Fibroblast of the conjunctiva (primary cell): ENCODE measurements around the gene VDR.
"Not testable (repeated sequence)": the region's sequence is repeated elsewhere in the genome, so short reads cannot be mapped to it uniquely, and the experiment has no call there.

Source experiments
- DNase-seq: peaks from one replicate; pipeline ENCODE4 v3.0.0-alpha.2; 2010; ENCODE audit warnings: low read depth

The VDR gene

GRCh38 chr12:47828008-47828975, 76.5 kb downstream of the VDR start:
- DNase-seq, result no peak

DNA sequence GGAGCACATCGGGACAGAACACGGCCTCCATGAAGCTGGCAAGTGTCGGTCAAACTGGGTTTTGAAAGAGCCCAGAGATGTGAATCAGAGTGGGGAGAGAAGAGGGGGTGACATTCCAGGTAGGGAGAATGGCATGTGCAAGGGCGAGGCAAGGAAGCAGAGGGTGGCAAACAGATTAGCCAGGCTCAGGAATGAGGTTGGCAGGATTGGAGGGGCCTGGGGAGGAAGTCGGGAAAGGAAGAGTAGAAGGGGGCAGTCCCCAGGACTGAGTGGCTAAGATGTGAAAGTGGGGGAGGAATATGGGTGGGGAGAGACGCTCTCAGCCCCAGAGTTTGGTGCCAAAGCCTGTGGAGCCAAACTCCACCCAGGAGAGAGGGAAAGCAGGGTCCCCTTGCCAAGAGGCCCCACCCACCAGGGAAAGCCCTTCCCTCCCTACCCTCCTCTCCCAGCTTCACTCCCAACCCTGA, 79.6 kb downstream of the VDR start:
- DNase-seq, result no peak

DNA sequence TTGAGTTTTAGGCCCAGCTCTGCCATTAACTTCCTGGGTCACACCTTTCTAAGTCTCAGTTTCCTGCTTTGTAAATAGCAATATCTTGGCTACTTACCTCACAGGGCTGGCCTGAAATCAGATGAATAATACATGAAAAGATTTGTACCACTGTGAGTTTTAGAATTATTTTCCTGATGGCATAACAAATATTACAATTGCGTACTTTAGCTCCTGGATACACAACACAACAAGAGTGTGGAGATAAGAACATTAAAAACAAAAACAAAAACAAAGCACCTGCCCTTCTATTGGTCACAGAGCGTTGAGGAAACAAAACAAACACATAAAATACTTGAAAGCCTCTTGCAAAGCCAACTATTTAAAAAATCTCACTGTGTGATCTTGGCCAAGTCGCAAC, 80.2 kb downstream of the VDR start:
- DNase-seq, result no peak

DNA sequence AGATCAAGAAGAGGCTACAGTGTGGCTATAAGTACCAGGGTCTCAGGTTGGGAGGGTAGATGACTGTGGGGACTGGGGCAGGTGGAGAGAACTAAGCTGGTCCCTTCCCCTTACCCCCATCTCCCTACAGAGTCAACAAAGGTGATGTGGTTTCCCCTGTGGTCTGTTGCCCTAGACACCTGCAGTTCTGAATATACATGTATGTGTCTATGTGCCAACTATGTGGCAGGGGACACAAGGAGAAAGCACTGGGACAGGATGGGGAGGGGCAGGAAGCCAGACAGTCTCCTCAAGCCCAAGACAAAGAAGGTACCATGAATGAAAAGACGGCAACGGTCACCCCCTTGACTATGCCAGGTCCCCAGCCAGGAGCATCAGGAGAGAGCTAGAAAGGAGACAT, 80.6 kb downstream of the VDR start:
- no peak for DNase-seq

DNA sequence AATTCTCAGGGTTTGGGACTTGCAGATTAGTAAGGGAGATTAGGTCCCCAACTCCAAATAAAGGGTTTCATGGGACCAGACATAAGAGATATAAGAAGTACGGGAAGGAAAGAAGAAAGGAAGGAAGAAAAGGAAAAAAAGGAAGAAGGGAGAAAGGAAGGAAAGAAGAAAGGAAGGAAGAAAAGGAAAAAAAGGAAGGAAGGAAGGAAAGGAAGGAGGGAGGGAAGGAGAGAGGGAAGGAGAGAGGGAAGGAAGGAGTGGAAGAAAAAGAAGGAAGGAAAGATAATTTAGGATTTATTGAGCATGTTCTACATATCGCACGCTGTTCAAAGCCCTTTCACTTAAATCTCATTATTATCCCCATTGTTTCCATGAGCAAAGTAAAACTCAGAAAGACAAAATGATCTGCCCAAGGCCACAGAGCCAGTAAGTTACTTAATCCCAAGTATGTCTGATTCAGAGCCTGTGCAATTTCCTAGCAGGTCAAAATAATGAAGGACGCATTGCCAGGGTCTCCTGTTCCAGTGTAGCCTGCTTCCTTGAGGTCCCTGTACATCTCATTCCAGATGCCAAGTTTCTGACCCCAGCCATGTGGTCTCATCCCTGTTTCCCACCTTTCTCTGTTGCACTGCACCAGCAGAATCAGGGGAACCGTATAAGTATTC, 81.2 kb downstream of the VDR start:
- DNase-seq, result no peak

GRCh38 chr12:47822863-47823262, 81.9 kb downstream of the VDR start:
- DNase-seq, result no peak

- DNase-seq, result no peak
Measured at GRCh38 chr12:47822401-47822800, 82.4 kb downstream of the VDR start.

- DNase-seq, result no peak
Measured at GRCh38 chr12:47821346-47821706, 83.5 kb downstream of the VDR start.

DNA sequence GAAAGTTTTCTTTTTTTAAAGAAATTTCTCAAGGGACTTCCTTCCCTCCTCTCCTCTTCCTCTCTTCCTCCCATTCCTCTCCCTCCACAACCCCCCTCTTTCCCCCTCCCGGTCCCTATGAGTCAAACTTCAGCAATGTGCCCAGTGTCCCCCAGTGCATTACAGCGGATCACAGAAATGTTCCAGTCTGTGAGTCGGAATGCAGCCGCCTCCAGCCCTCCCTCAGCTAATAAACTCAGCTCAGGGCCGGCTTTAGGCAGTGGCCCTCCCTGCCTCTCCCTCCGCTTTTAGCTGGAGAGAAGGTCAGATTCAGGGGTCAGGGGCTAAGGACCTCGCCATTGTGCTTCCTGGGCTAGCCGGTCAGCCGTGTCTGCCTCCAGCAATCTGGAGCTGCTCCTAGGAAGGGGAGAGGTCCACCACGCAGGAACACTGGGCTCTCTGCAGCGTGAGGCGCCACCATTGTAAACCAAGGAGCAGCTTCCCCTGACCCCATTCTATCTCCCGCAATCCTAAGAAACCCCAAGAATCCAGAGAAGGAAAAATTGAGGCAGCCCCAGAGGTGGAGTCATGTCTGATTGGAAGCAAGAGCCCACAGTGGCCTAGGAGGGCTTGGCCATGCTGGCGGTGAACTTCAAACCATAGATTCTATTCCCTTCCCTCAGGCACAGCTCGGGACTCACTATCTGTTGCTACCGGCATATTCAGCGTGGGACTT, 84.0 kb downstream of the VDR start:
- peak; percentile 96 for DNase-seq

- peak; percentile 75 for DNase-seq
Measured at GRCh38 chr12:47819896-47820630, 84.7 kb downstream of the VDR start, which contains the start of gene HDAC7. Gene HDAC7, minus strand, starts transcription at chr12:47819903. Its CDS starts 118 bp downstream, at chr12:47819785.

DNA sequence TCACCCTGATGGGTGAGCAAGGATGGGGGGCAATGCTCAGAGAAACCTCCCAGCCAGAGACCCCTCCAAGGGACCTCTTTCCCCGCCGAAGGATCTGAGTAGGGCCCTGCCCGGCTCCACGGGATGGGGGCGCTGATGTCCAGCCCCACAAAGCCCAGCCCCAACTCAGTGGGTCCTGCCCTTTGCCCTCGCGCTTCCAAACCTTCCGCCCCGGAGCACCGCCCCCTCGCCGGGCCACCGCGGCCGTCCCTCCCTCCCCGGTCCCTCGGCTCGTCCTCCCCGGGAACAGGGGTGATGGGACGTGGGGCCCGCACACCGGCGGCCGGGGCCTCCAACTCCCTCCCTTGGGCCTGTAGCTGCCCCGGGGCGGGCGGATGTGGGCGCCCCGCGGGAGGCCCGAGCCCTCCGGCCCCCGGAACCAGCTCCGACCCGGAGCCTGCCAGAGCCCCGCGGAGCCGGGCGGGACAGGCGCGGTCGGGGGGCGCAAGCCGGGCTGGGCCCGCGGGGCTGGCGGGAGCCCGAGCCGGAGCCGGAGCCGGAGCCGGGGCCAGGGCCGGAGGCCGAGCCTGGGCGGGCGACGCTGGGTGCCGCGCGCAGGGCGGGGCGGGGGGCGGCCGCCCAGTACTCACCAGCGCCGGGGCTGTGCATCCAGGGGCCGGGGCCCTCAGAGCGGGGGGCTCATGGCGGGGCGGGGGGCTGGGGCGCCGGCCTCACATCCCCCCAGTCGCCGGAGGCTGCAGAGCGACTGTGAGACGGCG, 85.5 kb downstream of the VDR start:
- no peak for DNase-seq

DNA sequence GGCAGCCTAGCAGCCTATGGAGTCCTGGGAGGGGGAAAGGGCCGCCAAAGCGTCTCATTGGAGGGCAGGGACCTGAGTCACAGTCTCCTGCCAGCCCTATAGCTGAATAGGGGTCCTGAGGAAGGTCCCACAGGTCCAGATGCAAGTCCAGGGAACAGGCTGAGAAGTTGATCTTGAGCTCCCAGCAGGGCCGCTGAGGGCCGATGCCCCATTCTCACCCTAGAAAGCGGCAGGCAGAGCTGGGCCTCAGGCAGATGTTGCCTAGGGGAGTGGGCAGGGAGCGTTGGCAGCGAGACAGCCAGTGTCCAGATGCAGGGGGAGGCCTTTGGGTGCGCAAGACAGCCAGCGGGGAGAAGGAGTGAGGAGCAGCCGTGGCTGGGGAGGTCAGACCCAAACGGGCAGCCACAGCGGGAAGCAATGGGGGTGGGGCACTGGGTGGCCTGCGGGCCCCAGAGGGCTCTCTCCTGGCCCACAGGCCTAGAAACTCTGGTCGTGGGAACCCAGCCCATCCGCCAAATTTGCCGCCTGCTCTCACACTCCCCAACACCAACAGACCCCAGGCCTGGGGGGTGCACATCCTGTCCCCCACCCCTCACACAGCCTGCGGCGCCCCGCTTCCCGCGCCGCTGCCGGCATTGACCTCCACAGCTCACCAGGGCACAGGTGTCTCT, 86.2 kb downstream of the VDR start:
- no peak for DNase-seq

GRCh38 chr12:47818007-47818376, 86.8 kb downstream of the VDR start:
- no peak for DNase-seq

- DNase-seq, result no peak
Measured at GRCh38 chr12:47817272-47818006, 87.4 kb downstream of the VDR start.

- DNase-seq, result no peak
Measured at GRCh38 chr12:47816403-47817271, 88.2 kb downstream of the VDR start.

DNA sequence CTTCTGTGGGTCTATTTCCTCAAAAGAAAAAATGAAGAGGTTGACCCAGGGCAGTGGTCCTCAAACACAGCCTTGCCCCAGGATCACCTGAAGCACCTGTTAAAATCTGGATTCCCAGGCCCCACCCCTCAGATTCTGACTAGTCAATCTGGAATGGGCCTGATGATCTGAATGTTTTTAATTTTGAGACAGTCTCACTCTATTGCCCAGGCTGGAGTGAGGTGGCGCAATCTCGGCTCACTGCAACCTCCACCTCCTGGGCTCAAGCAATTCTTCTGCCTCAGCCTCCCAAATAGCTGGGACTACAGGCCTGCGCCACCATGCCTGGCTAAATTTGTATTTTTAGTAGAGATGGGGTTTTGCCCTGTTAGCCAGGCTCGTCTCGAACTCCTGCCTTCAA, 89.3 kb downstream of the VDR start:
- DNase-seq, result not testable (repeated sequence)

DNA sequence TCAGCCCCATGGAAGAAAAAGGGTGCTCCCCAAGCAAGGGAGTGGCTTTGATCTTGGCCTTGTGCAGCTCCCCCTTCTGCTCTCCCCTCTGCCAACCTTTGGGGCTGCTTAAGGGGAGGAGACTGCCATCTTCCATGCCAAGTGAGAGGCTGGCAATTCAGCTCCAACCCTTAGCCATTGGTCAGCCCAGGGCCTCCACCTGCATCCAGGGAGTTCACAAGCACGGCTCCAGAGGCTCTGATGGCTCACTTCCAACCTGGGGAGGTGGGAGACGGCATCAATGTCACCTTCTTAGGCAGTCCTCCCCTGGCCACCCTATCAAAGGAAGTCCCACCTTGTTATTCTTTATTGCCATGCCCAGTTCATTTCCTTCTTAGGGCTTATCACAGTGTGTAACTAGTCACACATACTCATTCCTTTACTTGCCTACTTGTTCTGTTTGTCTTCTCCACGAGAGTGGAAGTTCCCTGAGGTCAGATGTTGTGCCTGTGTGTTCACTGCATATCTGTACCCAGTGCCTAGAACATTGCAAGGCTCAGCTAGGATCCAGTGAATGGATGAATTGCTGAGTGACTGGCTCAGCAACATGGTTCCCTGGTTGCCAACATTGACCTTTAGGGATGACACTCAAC, 90.1 kb downstream of the VDR start:
- DNase-seq, result no peak

GRCh38 chr12:47813511-47814196, 91.1 kb downstream of the VDR start:
- no peak for DNase-seq
